ENCODE results near the gene FREM1.

DNA sequence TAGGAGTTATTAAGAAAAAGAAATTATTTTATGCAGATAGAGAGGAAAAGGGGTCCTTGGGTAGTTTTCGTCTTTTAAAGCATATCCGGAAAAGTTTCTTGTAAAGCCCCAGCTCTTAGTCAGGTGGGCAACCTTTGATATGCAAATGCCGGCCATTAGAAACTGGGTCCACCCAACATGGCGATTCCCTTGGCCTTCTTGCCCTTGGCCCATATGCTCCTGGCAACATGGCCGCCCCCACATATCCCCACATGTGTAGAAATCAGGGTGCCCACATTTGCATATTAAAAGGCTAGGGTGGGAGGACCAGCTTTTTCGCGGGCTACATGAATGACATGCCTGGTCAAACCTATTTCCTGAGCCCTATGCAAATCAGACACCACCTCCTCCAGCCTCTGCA lies 73.3 kb downstream of the FREM1 start:
- TF ChIP-seq, protein P1, sequence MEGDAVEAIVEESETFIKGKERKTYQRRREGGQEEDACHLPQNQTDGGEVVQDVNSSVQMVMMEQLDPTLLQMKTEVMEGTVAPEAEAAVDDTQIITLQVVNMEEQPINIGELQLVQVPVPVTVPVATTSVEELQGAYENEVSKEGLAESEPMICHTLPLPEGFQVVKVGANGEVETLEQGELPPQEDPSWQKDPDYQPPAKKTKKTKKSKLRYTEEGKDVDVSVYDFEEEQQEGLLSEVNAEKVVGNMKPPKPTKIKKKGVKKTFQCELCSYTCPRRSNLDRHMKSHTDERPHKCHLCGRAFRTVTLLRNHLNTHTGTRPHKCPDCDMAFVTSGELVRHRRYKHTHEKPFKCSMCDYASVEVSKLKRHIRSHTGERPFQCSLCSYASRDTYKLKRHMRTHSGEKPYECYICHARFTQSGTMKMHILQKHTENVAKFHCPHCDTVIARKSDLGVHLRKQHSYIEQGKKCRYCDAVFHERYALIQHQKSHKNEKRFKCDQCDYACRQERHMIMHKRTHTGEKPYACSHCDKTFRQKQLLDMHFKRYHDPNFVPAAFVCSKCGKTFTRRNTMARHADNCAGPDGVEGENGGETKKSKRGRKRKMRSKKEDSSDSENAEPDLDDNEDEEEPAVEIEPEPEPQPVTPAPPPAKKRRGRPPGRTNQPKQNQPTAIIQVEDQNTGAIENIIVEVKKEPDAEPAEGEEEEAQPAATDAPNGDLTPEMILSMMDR (conservative IDR thresholded peaks at IDR 0.05; ENCODE audit: low read length) = no peak
- TF ChIP-seq EZH2phosphoT487 (IDR thresholded peaks at IDR 0.05; ENCODE audit: borderline replicate concordance, low read depth, low read length) = no peak

Measured in OCI-LY7 (cell line).